Skeletal muscle tissue (tissue), 4 donors: ENCODE data around the gene EIF4B. TPM values are rescaled to one million over a fixed set of nuclear protein-coding genes. Genes with fewer than 3 reads are reported as not detected.

ENCODE experiments used
- H3K27ac ChIP-seq: one replicate; pipeline ENCODE4 v1.7.0; 2013; ENCODE audit warnings: mild to moderate bottlenecking, low read depth, low read length, inconsistent platforms
- H3K27me3 ChIP-seq, 3 donors: one replicate each; pipeline ENCODE4 v1.7.0; 2013; ENCODE audit warnings: low read length in 3 of 3; ENCODE audit not compliant: control insufficient read depth in 3 of 3, insufficient read depth in 3 of 3
- H3K36me3 ChIP-seq, 3 donors: one replicate each; pipeline ENCODE4 v1.7.0; 2013; ENCODE audit warnings: low read length in 3 of 3; ENCODE audit not compliant: control insufficient read depth in 3 of 3, insufficient read depth in 3 of 3
- H3K4me1 ChIP-seq, 3 donors: one replicate each; pipeline ENCODE4 v1.7.0; 2013; ENCODE audit warnings: low read length in 3 of 3, mild to moderate bottlenecking in 3 of 3; ENCODE audit not compliant: control insufficient read depth in 3 of 3, insufficient read depth in 3 of 3
- H3K4me3 ChIP-seq, 3 donors: one replicate each; pipeline ENCODE4 v1.7.0; 2013; ENCODE audit warnings: low read length in 3 of 3
- H3K9ac ChIP-seq, 3 donors: one replicate each; pipeline ENCODE4 v1.7.0; 2013; ENCODE audit warnings: low read length in 3 of 3, mild to moderate bottlenecking in 3 of 3, moderate library complexity in 2 of 3, low read depth in 1 of 3
- H3K9me3 ChIP-seq, 3 donors: one replicate each; pipeline ENCODE4 v1.7.0; 2013; ENCODE audit warnings: low read length in 3 of 3; ENCODE audit not compliant: control insufficient read depth in 3 of 3
- total RNA-seq: library from RNA; depleted of rRNA; stranded (reverse); fragments of >200 nt; gene quantifications from one replicate; pipeline ENCODE4 v1.2.3, GENCODE V29; 2014
- donor health status: Osteomylitis.

The EIF4B gene
- total RNA-seq, 1 donor from 2014 or later: 1,005 TPM

- Histone ChIP-seq H3K36me3 (peaks cover 9 to 22% (median 20%) of the 10 kb centered on the region in 3 donors), H3K27ac (peak overlapping the region; percentile 14), H3K4me1 (peaks cover 32 to 37% (median 35%) of the 10 kb centered on the region in 3 donors), H3K9ac (no peak overlapping the region), H3K4me3 (no peak overlapping the region), H3K9me3 (no peaks in the 10 kb centered on the region), H3K27me3 (no peaks in the 10 kb centered on the region)
These were observed 36.6 kb downstream of the EIF4B start for GRCh38 chr12:53042607-53043454.

DNA sequence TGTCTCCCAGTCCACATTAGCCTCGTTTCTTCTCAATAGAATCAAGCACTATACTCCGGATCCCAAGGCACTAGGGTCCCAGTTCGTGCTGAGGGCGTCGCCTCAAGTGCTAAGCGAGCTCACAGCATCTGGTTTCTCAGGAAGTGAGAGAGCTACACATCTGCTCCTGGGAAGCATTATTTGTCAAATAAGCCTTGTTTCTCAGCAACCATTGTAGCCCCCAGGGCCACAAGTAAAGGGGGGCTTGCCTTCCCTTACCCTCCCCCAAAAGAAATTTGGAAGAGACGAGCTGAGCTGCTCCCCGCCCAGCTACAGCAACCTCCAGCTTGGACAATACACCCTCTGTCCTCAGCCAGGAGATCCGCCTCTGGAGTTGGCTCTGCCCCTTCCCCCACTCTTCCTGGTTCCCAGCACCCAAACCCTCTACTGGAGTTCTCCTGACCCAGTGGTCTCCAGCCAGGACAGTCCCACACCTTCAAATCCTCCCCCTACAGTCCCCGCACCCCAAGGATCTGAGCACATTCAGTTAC is 37.9 kb downstream of the EIF4B start:
- Histone ChIP-seq H3K27me3 (no peaks in the 10 kb centered on the region), H3K4me1 (peaks cover 44 to 48% (median 45%) of the 10 kb centered on the region in 3 donors), H3K9me3 (no peaks in the 10 kb centered on the region), H3K9ac (peak overlapping the region; percentile 19 to 33 (median 19)), H3K27ac (peak overlapping the region; percentile 99), H3K36me3 (peaks cover 6 to 11% (median 10%) of the 10 kb centered on the region in 3 donors), H3K4me3 (peak overlapping the region in 2 of 3 donors; percentile 35 to 60)

DNA sequence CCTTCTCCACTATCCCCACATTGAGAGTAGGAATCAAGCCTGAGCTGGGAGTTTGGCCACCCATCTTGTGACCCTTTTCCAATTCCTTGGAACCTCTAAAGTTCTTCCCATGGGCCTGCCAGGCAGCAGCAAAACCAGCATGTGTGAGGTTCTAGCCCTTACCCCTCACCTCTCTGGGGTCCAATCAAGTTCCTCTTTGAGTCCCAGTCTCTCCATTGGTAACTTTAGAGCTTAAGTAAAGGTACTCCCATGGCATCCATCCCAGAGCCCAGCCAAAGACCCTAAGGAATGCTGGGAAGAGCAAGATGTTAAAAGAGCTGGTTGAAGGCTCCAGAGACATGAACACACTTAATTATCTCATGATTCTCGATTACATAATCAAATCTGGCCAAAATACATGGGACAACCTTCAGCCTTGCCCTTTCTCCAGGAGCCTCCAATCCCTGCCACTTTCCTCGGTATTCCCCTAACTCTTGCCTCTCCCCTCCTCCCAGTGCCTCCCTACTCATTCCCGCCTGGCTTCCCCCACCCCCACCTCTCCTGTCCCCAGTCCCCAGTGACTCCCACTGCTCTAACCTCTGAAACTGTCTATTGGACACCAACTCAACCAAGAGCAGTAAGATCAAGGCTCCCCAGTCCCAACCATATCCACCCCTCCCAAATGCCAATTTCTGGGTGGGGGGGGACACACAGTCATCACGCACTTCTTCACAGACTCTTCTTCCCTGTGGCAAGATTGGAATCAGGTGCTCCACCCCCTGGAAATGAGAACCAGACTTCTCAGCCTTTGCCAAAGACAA is 38.8 kb downstream of the EIF4B start:
- Histone ChIP-seq H3K4me1 (peaks cover 51 to 56% (median 54%) of the 10 kb centered on the region in 3 donors), H3K27ac (peak overlapping the region; percentile 99), H3K9ac (peak overlapping the region in 2 of 3 donors; percentile 33 to 98), H3K36me3 (peaks cover 0 to 3% (median 2%) of the 10 kb centered on the region in 3 donors), H3K9me3 (no peaks in the 10 kb centered on the region), H3K27me3 (no peaks in the 10 kb centered on the region), H3K4me3 (peak overlapping the region; percentile 22 to 95 (median 94))

DNA sequence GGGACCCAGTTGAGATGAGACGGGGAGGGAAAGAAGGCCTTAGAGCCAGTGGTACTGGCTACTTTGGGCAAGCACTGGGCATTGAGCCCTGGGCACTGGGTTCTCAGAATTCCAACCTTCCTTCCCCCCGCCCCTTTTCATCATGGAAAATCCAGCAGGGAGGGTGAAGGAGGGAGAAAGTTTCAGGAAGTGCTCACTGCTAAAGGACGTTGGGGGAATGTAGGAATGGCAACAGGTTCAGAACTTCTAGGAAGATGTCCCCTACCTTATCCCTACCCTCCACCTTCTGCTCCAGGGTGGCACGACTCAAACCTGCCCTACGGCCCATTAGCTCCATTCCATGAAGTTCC is 39.4 kb downstream of the EIF4B start:
- Histone ChIP-seq H3K4me3 (peak overlapping the region; percentile 94 to 96 (median 95)), H3K4me1 (peaks cover 57 to 62% (median 59%) of the 10 kb centered on the region in 3 donors), H3K9ac (peak overlapping the region; percentile 98 to 99 (median 98))

DNA sequence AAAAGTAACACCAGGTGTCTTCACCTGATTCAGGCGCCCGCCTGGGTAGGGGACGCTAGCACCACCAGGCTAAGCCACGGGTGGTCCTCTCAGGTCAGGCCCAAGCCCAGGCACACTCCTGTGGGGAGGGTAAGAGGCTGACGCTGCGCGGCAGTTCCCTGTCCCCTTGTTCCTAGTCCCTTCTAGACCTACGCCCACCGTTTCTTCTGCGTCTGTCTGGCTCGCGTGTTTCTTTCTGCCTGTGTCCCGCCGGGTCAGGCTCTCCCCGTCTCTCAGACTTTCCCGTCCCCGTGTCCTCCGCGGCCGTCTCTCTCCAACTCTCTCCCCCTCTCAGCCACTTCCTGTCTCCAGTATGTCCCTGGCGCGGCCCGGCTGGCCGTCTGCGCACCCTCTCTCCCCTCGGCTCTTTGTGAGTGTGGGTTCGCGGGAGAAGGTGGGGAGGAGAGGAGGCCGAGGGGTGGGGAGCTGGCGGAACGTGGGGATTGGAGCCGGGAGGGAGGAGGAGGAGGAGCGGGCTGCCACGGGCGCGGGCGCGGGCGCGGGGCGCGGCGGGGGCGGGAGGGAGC is 40.5 kb downstream of the EIF4B start:
- Histone ChIP-seq H3K36me3 (peaks cover 0 to 5% (median 2%) of the 10 kb centered on the region in 3 donors), H3K9me3 (no peaks in the 10 kb centered on the region), H3K4me1 (peaks cover 68 to 73% (median 70%) of the 10 kb centered on the region in 3 donors), H3K4me3 (peak overlapping the region; percentile 94 to 96 (median 95)), H3K9ac (peak overlapping the region; percentile 98 to 99 (median 98)), H3K27ac (peak overlapping the region; percentile 99), H3K27me3 (no peaks in the 10 kb centered on the region)

More for the DNA sequence above, 39.4 kb downstream of the EIF4B start:
- H3K27ac ChIP-seq: peak overlapping the region; percentile 99
- H3K27me3 ChIP-seq: no peaks in the 10 kb centered on the region
- H3K36me3 ChIP-seq: peaks cover 0 to 3% (median 2%) of the 10 kb centered on the region in 3 donors
- no peaks in the 10 kb centered on the region for H3K9me3 ChIP-seq

DNA sequence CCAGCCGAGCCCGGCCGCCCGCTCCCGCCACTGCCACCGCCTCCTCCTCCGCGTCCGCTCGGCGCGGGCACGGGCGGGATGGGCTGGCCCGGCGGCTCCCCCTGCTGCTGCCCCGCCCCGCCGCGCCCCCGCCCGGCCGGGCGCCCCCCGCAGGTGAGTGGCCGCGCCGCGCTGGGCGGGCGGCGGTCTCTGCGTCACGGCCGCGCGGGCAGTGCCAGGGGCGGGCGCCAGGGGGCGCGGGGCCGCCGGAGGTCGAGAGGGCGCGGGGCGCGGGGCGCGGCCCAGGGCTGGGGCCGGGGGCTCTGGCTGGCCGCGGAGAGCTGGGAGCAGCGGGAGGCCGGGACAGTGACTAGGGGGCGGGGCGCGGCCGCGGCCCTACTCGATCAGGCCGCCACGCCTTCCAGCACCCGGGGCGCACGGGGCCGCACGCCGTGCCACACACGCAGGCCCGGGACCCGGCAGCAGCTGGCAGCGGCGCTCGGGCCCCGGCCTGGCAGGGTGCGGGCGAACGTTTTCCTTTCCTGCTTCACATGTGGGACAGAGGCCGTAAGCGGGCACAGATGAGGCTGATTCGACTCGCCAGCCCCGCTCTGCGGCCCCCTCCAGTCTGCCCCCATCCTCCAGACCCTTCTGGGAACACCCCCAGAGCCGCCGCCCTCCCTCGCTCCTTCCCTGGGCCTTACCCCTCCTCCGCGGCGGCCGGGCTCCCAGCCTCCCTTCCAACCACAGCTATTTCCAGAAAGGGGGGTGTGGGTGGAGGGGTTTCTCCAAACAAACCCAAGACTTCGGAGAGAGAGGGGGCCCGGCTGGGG is 41.2 kb downstream of the EIF4B start:
- H3K9ac ChIP-seq: peak overlapping the region; percentile 90 to 95 (median 92)
- H3K27ac ChIP-seq: peak overlapping the region; percentile 99
- H3K36me3 ChIP-seq: peaks cover 0 to 11% (median 5%) of the 10 kb centered on the region in 3 donors
- H3K4me3 ChIP-seq: peak overlapping the region; percentile 88 to 96 (median 94)
- H3K9me3 ChIP-seq: no peaks in the 10 kb centered on the region
- no peaks in the 10 kb centered on the region for H3K27me3 ChIP-seq
- peaks cover 75 to 79% (median 77%) of the 10 kb centered on the region in 3 donors for H3K4me1 ChIP-seq

DNA sequence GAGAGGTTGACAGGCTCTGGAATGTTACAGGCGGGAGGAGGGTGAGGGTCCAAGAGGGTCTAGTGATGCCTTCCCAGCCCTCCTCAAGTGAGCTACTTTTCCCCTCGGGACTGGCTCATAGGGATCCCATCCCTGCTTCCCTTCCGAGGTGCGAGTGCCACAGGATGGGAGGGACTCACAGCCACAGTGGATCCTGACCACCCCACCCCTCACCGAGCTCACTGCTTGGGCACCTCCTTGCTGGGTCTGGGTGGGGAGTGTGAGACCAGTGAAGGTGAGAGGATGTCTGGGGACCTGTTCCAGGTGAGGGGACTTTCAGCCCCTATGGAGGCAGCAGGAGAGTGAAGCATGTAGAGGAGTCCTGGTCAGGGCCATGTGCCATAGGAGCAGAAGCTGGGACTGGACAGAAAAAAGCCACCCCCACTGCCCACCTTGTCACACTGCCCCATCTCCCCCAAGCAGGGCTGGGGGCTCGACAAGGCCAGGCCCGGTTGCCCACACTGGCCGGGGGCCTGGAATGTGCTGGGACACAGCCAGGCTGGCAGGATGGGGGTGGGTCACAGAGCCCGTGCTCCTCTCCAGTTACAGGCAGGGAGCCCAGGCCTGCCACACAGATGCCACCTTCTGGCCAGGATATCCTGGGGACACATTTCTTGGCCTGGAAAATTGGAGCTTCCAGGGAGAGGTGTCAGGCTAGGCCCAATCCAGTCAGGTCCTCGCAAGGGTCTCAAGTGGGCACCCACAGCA is 42.0 kb downstream of the EIF4B start:
- H3K27ac ChIP-seq: peak overlapping the region; percentile 95
- peaks cover 81 to 86% (median 82%) of the 10 kb centered on the region in 3 donors for H3K4me1 ChIP-seq
- peak overlapping the region; percentile 90 to 95 (median 92) for H3K9ac ChIP-seq
- no peaks in the 10 kb centered on the region for H3K27me3 ChIP-seq
- H3K9me3 ChIP-seq: no peaks in the 10 kb centered on the region
- H3K36me3 ChIP-seq: peaks cover 0 to 8% (median 6%) of the 10 kb centered on the region in 3 donors
- peak overlapping the region; percentile 85 to 88 (median 87) for H3K4me3 ChIP-seq

DNA sequence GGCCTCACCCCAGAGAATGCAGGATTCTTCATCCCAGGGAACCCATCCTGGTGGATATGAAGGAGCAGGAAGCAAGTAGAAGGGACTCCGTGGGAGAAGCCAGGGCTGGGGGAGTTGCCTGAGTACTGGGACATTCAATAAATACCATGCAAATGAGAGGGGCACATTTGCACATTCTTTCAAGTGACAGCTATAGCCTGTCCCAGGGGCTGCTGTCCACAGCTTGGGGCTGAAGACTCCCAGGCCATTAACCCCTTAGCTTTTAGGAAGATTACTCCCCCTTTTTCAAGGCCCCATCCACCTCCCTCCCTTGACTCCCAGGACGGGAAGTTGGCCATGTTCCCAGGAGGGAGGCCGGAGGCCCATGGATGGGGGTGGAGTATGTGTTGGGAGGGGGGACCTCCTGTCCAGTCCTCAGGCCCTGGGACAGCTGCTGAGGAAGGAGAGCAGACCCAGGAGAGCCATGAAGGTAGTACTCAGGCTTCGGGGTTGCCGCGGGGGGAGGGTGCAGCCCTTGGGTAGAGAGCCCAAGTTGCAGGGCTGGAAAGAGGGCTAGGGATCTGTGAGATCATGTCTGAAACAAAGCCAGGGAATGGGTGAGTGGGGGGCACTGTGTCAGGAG is 42.6 kb downstream of the EIF4B start:
- Histone ChIP-seq H3K4me1 (peaks cover 87 to 91% (median 87%) of the 10 kb centered on the region in 3 donors), H3K9ac (peak overlapping the region; percentile 90 to 95 (median 92)), H3K36me3 (peaks cover 0 to 8% (median 8%) of the 10 kb centered on the region in 3 donors)

More for the DNA sequence above, 42.6 kb downstream of the EIF4B start:
- H3K27me3 ChIP-seq: no peaks in the 10 kb centered on the region
- H3K9me3 ChIP-seq: no peaks in the 10 kb centered on the region
- H3K4me3 ChIP-seq: peak overlapping the region; percentile 85 to 88 (median 87)
- peak overlapping the region; percentile 95 for H3K27ac ChIP-seq
